SW 1271 (cell line): ENCODE measurements around the gene XRCC4.

Experiments
- DNase-seq, 2 experiments: peaks; one replicate each; lab custom pipeline; 2025; lab: John Stamatoyannopoulos, UW

Gene XRCC4

GRCh38 chr5:83277154-83277553 lies 199.8 kb downstream of the XRCC4 start:
- no peak for DNase-seq

- no peak for DNase-seq
Measured at GRCh38 chr5:83277953-83278352, 200.6 kb downstream of the XRCC4 start.

- no peak for DNase-seq
Measured at GRCh38 chr5:83281176-83281575, 203.8 kb downstream of the XRCC4 start.

- no peak for DNase-seq
Measured at GRCh38 chr5:83281658-83282057, 204.3 kb downstream of the XRCC4 start.

GRCh38 chr5:83283761-83284160 lies 206.4 kb downstream of the XRCC4 start:
- DNase-seq, result no peak

GRCh38 chr5:83285661-83286398 lies 208.5 kb downstream of the XRCC4 start:
- DNase-seq, result no peak

- DNase-seq, result no peak
Measured at GRCh38 chr5:83294246-83294645, 216.9 kb downstream of the XRCC4 start.

- DNase-seq, result no peak
Measured at GRCh38 chr5:83299353-83299752, 222.0 kb downstream of the XRCC4 start.

- DNase-seq, result no peak
Measured at GRCh38 chr5:83306572-83307241, 229.4 kb downstream of the XRCC4 start.

- no peak for DNase-seq
Measured at GRCh38 chr5:83312663-83313062, 235.3 kb downstream of the XRCC4 start.

- no peak for DNase-seq
Measured at GRCh38 chr5:83313436-83313835, 236.1 kb downstream of the XRCC4 start.

- no peak for DNase-seq
Measured at GRCh38 chr5:83321483-83322055, 244.2 kb downstream of the XRCC4 start.

- DNase-seq, result no peak
Measured at GRCh38 chr5:83322273-83322924, 245.1 kb downstream of the XRCC4 start.

- no peak for DNase-seq
Measured at GRCh38 chr5:83323557-83324180, 246.3 kb downstream of the XRCC4 start.

GRCh38 chr5:83331842-83332241 lies 254.5 kb downstream of the XRCC4 start:
- no peak for DNase-seq

- DNase-seq, result no peak
Measured at GRCh38 chr5:83337453-83338035, 260.2 kb downstream of the XRCC4 start.

- no peak for DNase-seq
Measured at GRCh38 chr5:83340511-83340918, 263.2 kb downstream of the XRCC4 start.

GRCh38 chr5:83341815-83342334 lies 264.5 kb downstream of the XRCC4 start:
- no peak for DNase-seq

- no peak for DNase-seq
Measured at GRCh38 chr5:83342465-83342864, 265.1 kb downstream of the XRCC4 start.

- DNase-seq, result no peak
Measured at GRCh38 chr5:83343299-83343698, 266.0 kb downstream of the XRCC4 start.

- DNase-seq, result no peak
Measured at GRCh38 chr5:83345423-83345822, 268.1 kb downstream of the XRCC4 start.
